Kidney (tissue), 14 donors: Measurements from ENCODE around the gene ADAMTSL2. TPM values are rescaled to one million over a fixed set of nuclear protein-coding genes. Genes with fewer than 3 reads are reported as not detected.

Source experiments
- DNase-seq, 5 donors: peaks; one replicate each; pipeline ENCODE4 v3.0.0-alpha.2; 2013 to 2020
- FAIRE-seq: peaks from 2 replicates; lab custom pipeline; 2012; peaks lifted over from hg19 to GRCh38; lab: Jason Lieb, UNC
- H3K27ac ChIP-seq, 2 donors: one replicate each; pipeline ENCODE4 v1.7.0; 2013; ENCODE audit warnings: low read depth in 2 of 2, low read length in 2 of 2, inconsistent platforms in 1 of 2
- H3K27me3 ChIP-seq: one replicate; pipeline ENCODE4 v1.7.1; 2013; ENCODE audit warnings: low read length, inconsistent platforms; ENCODE audit not compliant: control insufficient read depth, insufficient read depth
- H3K36me3 ChIP-seq, 3 donors: one replicate each; pipeline versions ENCODE4 v1.7.0 to v1.7.1; 2013; ENCODE audit warnings: low read length in 3 of 3, control low read depth in 1 of 3, inconsistent platforms in 1 of 3; ENCODE audit not compliant: insufficient read depth in 3 of 3, control insufficient read depth in 2 of 3
- H3K4me1 ChIP-seq, 3 donors: one replicate each; pipeline versions ENCODE4 v1.7.0 to v1.7.1; 2013; ENCODE audit warnings: low read length in 3 of 3, inconsistent platforms in 1 of 3, low read depth in 1 of 3; ENCODE audit not compliant: control insufficient read depth in 2 of 3, insufficient read depth in 2 of 3
- H3K4me3 ChIP-seq, 3 donors: one replicate each; pipeline versions ENCODE4 v1.7.0 to v1.8.1; 2013; ENCODE audit warnings: low read length in 3 of 3, control low read depth in 1 of 3, inconsistent platforms in 1 of 3
- H3K9ac ChIP-seq, 3 donors: one replicate each; pipeline versions ENCODE4 v1.7.0 to v1.7.1; 2013; ENCODE audit warnings: low read length in 3 of 3, control low read depth in 1 of 3, inconsistent platforms in 1 of 3
- H3K9me3 ChIP-seq, 3 donors: one replicate each; pipeline versions ENCODE4 v1.7.0 to v1.7.1; 2013; ENCODE audit warnings: low read length in 3 of 3, control low read depth in 1 of 3, inconsistent platforms in 1 of 3; ENCODE audit not compliant: control insufficient read depth in 2 of 3, insufficient read depth in 1 of 3
- intact Hi-C: fragments of 100-400 bp; cut with DNase I; formaldehyde crosslinking; loops from one replicate; pipeline ENCODE4 v1.11.1; 2022
- polyA plus RNA-seq: library from polyadenylated mRNA; stranded (reverse); fragments of 350-450 nt; fragmentation: Illumina TruSeq; extraction: RNeasy Lipid Tissue Mini Kit (QIAGEN cat#74804); gene quantifications from one replicate; pipeline ENCODE4 v1.2.3, GENCODE V29; 2014; ENCODE audit warnings: low read depth, low replicate concordance; ENCODE audit not compliant: insufficient read depth
- total RNA-seq: library from RNA; stranded (reverse); fragmentation: NEBNext Ultra II Directional; extraction: Animal tissue kit (Norgen Biotek cat#: 25700); gene quantifications from one replicate; pipeline ENCODE4 v1.2.1, GENCODE V29; 2021
- TF ChIP-seq, protein P1 (sequence below): IDR thresholded peaks from 3 replicates; pipeline ENCODE4 v1.5.1; 2012; ENCODE audit warnings: mild to moderate bottlenecking, moderate library complexity, borderline replicate concordance; ENCODE audit not compliant: insufficient read depth; ENCODE audit errors: extremely low read depth
- donor health status: control.
- donor health status: control.
- donor health status: control.
- donor health status: control.
- donor health status: control.
- donor health status: DM: yes; HTN: yes; CAD: no.
- donor health status: Normal renal cell carcinoma (clear cell type).

ADAMTSL2 gene
- total and polyA plus RNA-seq, 2 donors from 2014 or later, result 20.0 to 32.1 TPM

DNA sequence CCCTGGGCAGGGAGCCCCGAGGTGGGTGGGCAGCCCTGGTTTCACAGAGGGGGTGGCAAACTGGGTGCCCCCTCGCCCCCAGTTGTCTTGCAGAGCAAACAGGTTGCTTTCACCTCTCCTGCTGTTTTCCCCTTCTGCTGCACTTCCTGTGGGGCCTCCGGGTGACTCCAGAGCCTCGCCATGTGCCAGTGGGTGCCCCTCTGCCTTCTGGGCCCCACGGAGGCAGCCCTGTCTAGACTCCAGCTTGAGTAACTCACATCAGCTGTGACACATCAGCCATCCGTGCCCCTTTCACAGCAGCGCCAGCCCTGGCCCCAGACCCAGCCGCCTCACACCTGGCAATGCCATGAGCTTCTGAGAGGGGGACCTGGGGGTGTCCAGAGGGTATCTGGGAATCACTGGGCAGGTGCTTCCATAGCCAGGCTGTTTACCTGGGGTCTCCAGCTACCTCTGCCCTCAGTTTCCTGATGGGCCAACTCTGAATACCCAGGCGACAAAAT is 36.9 kb downstream of the ADAMTSL2 start:
- no peak for FAIRE-seq
- H3K4me3 ChIP-seq, result no peak overlapping the region

DNA sequence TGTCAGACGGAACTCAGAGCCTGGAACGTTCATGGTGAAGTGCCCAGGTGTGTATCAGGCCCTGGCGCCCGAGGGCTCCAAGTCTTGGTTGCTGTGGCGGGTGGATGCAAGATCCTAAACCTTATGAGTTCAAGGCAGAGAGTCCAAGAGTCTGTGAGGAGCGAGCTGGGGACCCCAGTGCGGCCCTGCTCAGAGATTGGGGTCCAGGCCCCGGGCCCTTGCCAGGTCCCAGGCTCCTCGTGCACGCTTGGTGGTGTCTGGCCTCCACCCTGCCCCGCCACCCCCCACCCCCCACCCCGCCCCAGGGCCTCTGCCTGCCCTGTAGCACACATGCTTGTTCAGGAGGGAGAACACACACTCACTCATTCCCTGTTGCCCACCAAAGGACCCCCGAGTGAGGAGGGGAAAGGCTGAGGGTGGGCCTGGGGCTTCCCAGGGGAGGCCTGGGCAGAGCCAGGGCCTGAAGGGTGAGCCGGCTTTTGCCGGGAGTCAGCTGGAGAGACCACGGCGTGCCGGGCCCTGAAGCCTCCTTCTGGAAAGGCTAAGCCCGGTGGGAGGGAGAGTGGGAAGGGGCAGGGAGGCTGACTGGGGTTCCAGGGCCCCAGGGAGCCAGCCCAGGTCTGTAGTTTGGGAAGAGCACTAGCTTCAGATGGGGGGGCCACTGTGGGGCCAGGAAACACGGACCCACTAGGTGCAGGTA is 37.5 kb downstream of the ADAMTSL2 start:
- Histone ChIP-seq H3K4me3 (no peak overlapping the region), H3K4me1 (peaks cover 0 to 2% (median 0%) of the 10 kb centered on the region in 3 donors), H3K27ac (no peak overlapping the region), H3K36me3 (no peaks in the 10 kb centered on the region), H3K27me3 (no peaks in the 10 kb centered on the region), H3K9me3 (no peaks in the 10 kb centered on the region), H3K9ac (no peak overlapping the region)
- no peak for FAIRE-seq
- TF ChIP-seq, protein P1, sequence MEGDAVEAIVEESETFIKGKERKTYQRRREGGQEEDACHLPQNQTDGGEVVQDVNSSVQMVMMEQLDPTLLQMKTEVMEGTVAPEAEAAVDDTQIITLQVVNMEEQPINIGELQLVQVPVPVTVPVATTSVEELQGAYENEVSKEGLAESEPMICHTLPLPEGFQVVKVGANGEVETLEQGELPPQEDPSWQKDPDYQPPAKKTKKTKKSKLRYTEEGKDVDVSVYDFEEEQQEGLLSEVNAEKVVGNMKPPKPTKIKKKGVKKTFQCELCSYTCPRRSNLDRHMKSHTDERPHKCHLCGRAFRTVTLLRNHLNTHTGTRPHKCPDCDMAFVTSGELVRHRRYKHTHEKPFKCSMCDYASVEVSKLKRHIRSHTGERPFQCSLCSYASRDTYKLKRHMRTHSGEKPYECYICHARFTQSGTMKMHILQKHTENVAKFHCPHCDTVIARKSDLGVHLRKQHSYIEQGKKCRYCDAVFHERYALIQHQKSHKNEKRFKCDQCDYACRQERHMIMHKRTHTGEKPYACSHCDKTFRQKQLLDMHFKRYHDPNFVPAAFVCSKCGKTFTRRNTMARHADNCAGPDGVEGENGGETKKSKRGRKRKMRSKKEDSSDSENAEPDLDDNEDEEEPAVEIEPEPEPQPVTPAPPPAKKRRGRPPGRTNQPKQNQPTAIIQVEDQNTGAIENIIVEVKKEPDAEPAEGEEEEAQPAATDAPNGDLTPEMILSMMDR, result no peak
- intact Hi-C loops, result no loop called here
- DNase-seq, result no peak

More for the DNA sequence above, 36.9 kb downstream of the ADAMTSL2 start:
- intact Hi-C loops, result no loop called here
- no peaks in the 10 kb centered on the region for H3K9me3 ChIP-seq
- peaks cover 0 to 2% (median 0%) of the 10 kb centered on the region in 3 donors for H3K4me1 ChIP-seq
- no peak overlapping the region for H3K9ac ChIP-seq
- H3K36me3 ChIP-seq, result no peaks in the 10 kb centered on the region
- no peak overlapping the region for H3K27ac ChIP-seq
- no peak for DNase-seq
- no peaks in the 10 kb centered on the region for H3K27me3 ChIP-seq
- TF ChIP-seq, protein P1, result no peak

GRCh38 chr9:133572821-133573361 is 38.4 kb downstream of the ADAMTSL2 start:
- DNase-seq (no peak), FAIRE-seq (no peak)
- Histone ChIP-seq H3K9me3 (no peaks in the 10 kb centered on the region), H3K4me1 (peaks cover 0 to 2% (median 0%) of the 10 kb centered on the region in 3 donors), H3K9ac (no peak overlapping the region), H3K27me3 (no peaks in the 10 kb centered on the region), H3K36me3 (no peaks in the 10 kb centered on the region), H3K27ac (no peak overlapping the region), H3K4me3 (no peak overlapping the region)
- TF ChIP-seq, protein P1, result no peak
- intact Hi-C loops, result no loop called here
